PFSK-1 (cell line): ENCODE measurements around the gene ZNF652.

Experiments
- FOXP2 ChIP-seq: optimal IDR thresholded peaks from 2 replicates; pipeline ENCODE3; 2011; ENCODE audit warnings: borderline replicate concordance, control low read depth, inconsistent platforms; ENCODE audit not compliant: insufficient read depth; ENCODE audit errors: extremely low read length, extremely low read depth
- POLR2AphosphoS5 ChIP-seq: IDR thresholded peaks from 2 replicates; pipeline ENCODE4 v1.6.1; 2012; ENCODE audit warnings: low read depth, mild to moderate bottlenecking, control low read depth, low read length, moderate library complexity
- SIN3A ChIP-seq: IDR thresholded peaks from 2 replicates; pipeline ENCODE4 v1.6.1; 2012; ENCODE audit warnings: mild to moderate bottlenecking, low read length, moderate library complexity, borderline replicate concordance; ENCODE audit not compliant: insufficient read depth
- TAF1 ChIP-seq: IDR thresholded peaks from 2 replicates; pipeline ENCODE4 v1.6.1; 2012; ENCODE audit warnings: low read length, control low read depth, borderline replicate concordance; ENCODE audit not compliant: insufficient read depth
- TF ChIP-seq, protein P1 (sequence below), 2 experiments: IDR thresholded peaks; 2 replicates each; pipeline versions ENCODE4 v1.6.1 to v1.8.0; 2011 to 2012; ENCODE audit warnings: low read depth in 2 of 2, low read length in 2 of 2, control low read depth in 1 of 2, inconsistent platforms in 1 of 2, mild to moderate bottlenecking in 1 of 2, moderate library complexity in 1 of 2; ENCODE audit not compliant: insufficient read depth in 1 of 2

ZNF652 gene

DNA sequence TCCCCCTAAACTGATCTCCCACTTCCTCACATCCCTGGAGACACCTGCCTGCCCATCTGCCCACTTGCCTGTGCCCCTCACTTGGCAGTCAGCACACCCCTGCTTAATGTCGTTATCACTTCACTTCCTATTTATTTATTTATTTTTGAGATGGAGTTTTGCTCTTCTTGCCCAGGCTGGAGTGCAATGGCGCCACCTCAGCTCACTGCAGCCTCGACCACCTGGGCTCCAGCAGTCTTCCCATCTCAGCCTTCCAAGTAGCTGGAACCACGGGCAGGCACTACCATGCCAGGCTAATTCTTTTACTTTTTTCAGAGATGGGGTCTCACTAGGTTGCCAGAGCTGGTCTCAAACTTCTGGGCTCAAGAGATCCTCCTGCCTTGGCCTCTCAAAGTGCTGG lies 108.0 kb downstream of the ZNF652 start:
- TF ChIP-seq TAF1 (no peak), FOXP2 (no peak), POLR2AphosphoS5 (no peak), SIN3A (no peak)
- TF ChIP-seq, protein P1, sequence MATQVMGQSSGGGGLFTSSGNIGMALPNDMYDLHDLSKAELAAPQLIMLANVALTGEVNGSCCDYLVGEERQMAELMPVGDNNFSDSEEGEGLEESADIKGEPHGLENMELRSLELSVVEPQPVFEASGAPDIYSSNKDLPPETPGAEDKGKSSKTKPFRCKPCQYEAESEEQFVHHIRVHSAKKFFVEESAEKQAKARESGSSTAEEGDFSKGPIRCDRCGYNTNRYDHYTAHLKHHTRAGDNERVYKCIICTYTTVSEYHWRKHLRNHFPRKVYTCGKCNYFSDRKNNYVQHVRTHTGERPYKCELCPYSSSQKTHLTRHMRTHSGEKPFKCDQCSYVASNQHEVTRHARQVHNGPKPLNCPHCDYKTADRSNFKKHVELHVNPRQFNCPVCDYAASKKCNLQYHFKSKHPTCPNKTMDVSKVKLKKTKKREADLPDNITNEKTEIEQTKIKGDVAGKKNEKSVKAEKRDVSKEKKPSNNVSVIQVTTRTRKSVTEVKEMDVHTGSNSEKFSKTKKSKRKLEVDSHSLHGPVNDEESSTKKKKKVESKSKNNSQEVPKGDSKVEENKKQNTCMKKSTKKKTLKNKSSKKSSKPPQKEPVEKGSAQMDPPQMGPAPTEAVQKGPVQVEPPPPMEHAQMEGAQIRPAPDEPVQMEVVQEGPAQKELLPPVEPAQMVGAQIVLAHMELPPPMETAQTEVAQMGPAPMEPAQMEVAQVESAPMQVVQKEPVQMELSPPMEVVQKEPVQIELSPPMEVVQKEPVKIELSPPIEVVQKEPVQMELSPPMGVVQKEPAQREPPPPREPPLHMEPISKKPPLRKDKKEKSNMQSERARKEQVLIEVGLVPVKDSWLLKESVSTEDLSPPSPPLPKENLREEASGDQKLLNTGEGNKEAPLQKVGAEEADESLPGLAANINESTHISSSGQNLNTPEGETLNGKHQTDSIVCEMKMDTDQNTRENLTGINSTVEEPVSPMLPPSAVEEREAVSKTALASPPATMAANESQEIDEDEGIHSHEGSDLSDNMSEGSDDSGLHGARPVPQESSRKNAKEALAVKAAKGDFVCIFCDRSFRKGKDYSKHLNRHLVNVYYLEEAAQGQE (IDR thresholded peaks at IDR 0.05; ENCODE audit: insufficient read depth in 1 of 2, low read depth in 2 of 2, low read length in 2 of 2) = no peak

DNA sequence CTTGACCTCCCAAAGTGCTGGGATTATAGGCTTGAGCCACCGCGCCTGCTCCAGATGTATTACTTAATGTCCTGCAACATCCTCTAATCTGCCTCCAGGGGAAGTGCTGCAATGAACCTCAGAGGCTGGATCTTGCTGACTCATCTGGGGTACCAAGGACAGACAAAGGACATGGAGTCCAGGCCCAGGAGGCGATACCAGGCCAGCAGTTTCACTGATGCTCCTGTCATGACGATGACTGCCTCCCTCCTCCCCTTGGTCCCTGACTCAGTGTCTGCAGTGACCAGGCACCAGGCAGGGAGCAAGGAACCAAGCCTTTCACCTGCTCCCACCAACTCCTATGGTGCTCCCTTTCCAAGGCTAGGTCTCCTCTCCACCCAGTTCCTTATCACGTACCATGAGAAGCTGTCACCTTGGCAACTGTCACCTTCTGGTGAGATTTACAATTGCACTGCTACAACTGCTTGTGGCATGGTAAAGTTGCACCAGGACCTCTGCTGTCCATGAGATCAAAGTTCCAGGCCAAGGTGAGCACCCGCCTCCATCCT lies 109.8 kb downstream of the ZNF652 start:
- TF ChIP-seq POLR2AphosphoS5 (no peak), FOXP2 (no peak), TAF1 (no peak), SIN3A (no peak)
- TF ChIP-seq, protein P1 (IDR thresholded peaks at IDR 0.05; ENCODE audit: insufficient read depth in 1 of 2, low read depth in 2 of 2, low read length in 2 of 2) = no peak

DNA sequence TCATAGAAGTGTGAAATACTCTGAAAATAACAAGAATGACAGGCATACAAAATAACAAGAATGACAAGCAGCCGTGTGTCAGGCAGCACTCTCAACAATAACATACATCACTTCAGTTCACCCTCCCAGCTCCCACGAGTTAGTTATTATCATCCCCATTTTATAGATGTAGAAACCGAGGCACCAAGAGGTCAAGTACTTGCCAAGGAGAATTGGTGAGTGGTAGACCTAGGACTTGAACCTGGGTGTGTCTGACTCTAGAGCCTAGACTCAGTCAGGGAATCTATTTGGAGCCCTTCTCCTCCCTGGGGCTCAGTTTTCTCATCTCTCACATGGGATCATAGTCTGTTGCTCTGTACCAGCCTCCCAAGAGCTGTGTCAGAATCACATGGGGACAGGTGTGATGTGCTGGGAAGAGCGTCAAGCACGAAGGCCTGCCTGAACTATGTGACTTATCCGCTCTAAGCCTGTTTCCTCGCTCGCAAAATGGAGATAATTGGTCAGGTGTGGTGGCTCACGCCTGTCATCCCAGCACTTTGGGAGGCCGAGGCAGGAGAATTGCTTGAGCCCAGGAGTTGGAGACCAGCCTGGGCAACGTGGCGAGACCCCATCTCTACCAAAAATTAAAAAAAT lies 112.0 kb downstream of the ZNF652 start:
- TF ChIP-seq FOXP2 (no peak), POLR2AphosphoS5 (no peak), TAF1 (no peak), SIN3A (no peak)
- TF ChIP-seq, protein P1 (IDR thresholded peaks at IDR 0.05; ENCODE audit: insufficient read depth in 1 of 2, low read depth in 2 of 2, low read length in 2 of 2) = no peak

DNA sequence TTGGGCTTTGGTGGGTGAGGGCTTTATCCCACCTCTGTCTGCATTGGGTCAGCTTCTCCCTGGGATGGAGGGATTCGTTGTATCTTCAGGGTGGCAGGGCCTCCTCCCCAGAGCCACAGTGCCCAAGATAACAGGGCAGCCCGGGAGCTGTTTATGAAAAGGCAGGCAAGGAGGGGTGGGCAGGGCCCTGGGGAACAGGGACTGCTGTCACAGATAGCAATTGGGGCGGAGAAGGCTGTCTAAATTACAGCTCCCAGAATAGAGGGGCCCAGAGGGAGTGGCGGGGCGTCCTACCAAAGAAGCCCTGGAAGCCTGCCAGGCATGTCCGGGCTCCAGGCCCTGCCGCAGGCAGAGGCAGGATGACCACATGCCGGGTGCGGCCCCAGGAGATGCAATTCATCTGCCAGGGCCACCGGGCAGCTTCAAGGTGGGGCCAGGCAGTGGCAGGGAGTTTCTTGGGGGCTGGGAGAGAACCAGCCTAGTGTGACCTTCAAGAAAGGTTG lies 112.7 kb downstream of the ZNF652 start:
- TF ChIP-seq, protein P1 (IDR thresholded peaks at IDR 0.05; ENCODE audit: insufficient read depth in 1 of 2, low read depth in 2 of 2, low read length in 2 of 2) = no peak
